Measurements from ENCODE around the gene AUNIP. TPM values are rescaled to one million over a fixed set of nuclear protein-coding genes. Genes with fewer than 3 reads are reported as not detected.

Gene AUNIP
- polyA plus RNA-seq, 1 of the 3 experiments (the other 2 are of a cell fraction), result 1.9 TPM

DNA sequence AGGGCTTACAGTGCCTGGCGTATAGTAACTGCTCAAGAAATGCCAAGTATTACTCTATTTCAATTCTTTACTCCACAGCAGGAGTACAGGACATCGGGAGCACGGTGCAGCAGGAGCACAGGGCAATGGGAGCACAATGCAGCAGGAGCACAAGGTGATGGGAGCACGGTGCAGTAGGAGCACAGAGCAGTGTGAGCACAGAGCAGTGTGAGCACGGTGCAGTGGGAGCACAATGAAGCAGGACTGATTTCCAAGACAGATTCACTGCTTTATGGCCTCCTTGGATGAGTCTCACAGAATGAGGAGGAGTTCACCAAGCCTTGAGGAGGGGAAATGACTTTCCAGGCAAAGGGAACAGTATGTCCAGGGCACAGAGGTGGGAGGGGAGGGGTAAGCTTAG is 21.3 kb upstream of the AUNIP start:
- H3F3A ChIP-seq (replicated peaks; ENCODE audit: insufficient read depth), result peaks cover 12% of the 10 kb centered on the region
- no peaks in the 10 kb centered on the region for H3K9me3 ChIP-seq
- H3K4me1 ChIP-seq (ENCODE audit: control insufficient read depth in 1 of 2, insufficient read depth in 2 of 2, low read depth in 1 of 2, low read length in 1 of 2), result peaks cover 0 to 15% of the 10 kb centered on the region in 2 experiments; a peak in 1 of 4 replicates
- H3K27ac ChIP-seq (ENCODE audit: low read depth in 2 of 2, low read length in 1 of 2), result no peak overlapping the region
- no peaks in the 10 kb centered on the region for H3K9me2 ChIP-seq
- H3K79me2 ChIP-seq (ENCODE audit: insufficient read depth), result no peaks in the 10 kb centered on the region
- H3K4me3 ChIP-seq (ENCODE audit: low read depth in 2 of 2, low read length in 1 of 2), result no peak overlapping the region
- no peaks in the 10 kb centered on the region for H4K20me1 ChIP-seq (ENCODE audit: insufficient read depth)
- WGBS (ENCODE audit: low lambda C conversion rate), result 95% methylated on average over 5 of the region's 5 CpGs
- no peaks in the 10 kb centered on the region for H3K36me3 ChIP-seq (replicated peaks in 1 of 2; ENCODE audit: control insufficient read depth in 1 of 2, insufficient read depth in 2 of 2, low read length in 1 of 2)
- POLR2A ChIA-PET, result no interaction called here
- TF ChIP-seq EP300 (IDR thresholded peaks at IDR 0.05; ENCODE audit: borderline replicate concordance in 1 of 2, low read depth in 1 of 2, low read length in 1 of 2) (no peak), TEAD4 (IDR thresholded peaks at IDR 0.05; ENCODE audit: borderline replicate concordance, insufficient read depth) (no peak), TCF12 (IDR thresholded peaks at IDR 0.05) (no peak), NRF1 (IDR thresholded peaks at IDR 0.05; ENCODE audit: low read depth, low read length) (no peak), MXI1 (IDR thresholded peaks at IDR 0.05; ENCODE audit: low read depth, low read length) (no peak), POLR2AphosphoS5 (IDR thresholded peaks at IDR 0.05; ENCODE audit: low read depth, low read length) (no peak), RXRA (IDR thresholded peaks at IDR 0.05; ENCODE audit: borderline replicate concordance, low read depth) (no peak), EZH2phosphoT487 (IDR thresholded peaks at IDR 0.05; ENCODE audit: borderline replicate concordance, low read depth) (no peak), RAD21 (IDR thresholded peaks at IDR 0.05; ENCODE audit: low read length) (no peak), RFX5 (IDR thresholded peaks at IDR 0.05; ENCODE audit: low read length) (no peak), FOSL2 (IDR thresholded peaks at IDR 0.05; ENCODE audit: borderline replicate concordance, low read depth) (no peak), YY1 (IDR thresholded peaks at IDR 0.05; ENCODE audit: low read depth) (no peak), RCOR1 (IDR thresholded peaks at IDR 0.05; ENCODE audit: low read length) (no peak), JUND (IDR thresholded peaks at IDR 0.05) (no peak), FOXJ3 (CRISPR knock-in tag; IDR thresholded peaks at IDR 0.05) (no peak)
- TF ChIP-seq, protein P1, sequence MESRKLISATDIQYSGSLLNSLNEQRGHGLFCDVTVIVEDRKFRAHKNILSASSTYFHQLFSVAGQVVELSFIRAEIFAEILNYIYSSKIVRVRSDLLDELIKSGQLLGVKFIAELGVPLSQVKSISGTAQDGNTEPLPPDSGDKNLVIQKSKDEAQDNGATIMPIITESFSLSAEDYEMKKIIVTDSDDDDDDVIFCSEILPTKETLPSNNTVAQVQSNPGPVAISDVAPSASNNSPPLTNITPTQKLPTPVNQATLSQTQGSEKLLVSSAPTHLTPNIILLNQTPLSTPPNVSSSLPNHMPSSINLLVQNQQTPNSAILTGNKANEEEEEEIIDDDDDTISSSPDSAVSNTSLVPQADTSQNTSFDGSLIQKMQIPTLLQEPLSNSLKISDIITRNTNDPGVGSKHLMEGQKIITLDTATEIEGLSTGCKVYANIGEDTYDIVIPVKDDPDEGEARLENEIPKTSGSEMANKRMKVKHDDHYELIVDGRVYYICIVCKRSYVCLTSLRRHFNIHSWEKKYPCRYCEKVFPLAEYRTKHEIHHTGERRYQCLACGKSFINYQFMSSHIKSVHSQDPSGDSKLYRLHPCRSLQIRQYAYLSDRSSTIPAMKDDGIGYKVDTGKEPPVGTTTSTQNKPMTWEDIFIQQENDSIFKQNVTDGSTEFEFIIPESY (IDR thresholded peaks at IDR 0.05; ENCODE audit: borderline replicate concordance, low read depth), result no peak
- TF ChIP-seq, protein P2, sequence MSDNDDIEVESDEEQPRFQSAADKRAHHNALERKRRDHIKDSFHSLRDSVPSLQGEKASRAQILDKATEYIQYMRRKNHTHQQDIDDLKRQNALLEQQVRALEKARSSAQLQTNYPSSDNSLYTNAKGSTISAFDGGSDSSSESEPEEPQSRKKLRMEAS (IDR thresholded peaks at IDR 0.05; ENCODE audit: low read depth), result no peak
- TF ChIP-seq, protein P3, sequence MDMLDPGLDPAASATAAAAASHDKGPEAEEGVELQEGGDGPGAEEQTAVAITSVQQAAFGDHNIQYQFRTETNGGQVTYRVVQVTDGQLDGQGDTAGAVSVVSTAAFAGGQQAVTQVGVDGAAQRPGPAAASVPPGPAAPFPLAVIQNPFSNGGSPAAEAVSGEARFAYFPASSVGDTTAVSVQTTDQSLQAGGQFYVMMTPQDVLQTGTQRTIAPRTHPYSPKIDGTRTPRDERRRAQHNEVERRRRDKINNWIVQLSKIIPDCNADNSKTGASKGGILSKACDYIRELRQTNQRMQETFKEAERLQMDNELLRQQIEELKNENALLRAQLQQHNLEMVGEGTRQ (IDR thresholded peaks at IDR 0.05; ENCODE audit: borderline replicate concordance, low read depth, low read length), result no peak
- H3K27me3 ChIP-seq (ENCODE audit: insufficient read depth), result no peaks in the 10 kb centered on the region
- no peak overlapping the region for H3K9ac ChIP-seq
- H3K4me2 ChIP-seq, result no peak overlapping the region
- no peak for DNase-seq
- CTCF ChIA-PET, result interaction anchor here (0.9 to 4.3 kb wide), 3 partner anchors 15 to 124 kb away, joined by 3 to 32 read pairs (median 3); no protein-coding TSS in a partner anchor
- no peak overlapping the region for H2AFZ ChIP-seq (ENCODE audit: low read depth)
